NCI-H526 treated with DMSO at 0.1 percent for 48 hours (cell line): ENCODE data around the gene HERC4.

Experiments
- DNase-seq: peaks from one replicate; lab custom pipeline; 2025; lab: John Stamatoyannopoulos, UW

The HERC4 gene

DNA sequence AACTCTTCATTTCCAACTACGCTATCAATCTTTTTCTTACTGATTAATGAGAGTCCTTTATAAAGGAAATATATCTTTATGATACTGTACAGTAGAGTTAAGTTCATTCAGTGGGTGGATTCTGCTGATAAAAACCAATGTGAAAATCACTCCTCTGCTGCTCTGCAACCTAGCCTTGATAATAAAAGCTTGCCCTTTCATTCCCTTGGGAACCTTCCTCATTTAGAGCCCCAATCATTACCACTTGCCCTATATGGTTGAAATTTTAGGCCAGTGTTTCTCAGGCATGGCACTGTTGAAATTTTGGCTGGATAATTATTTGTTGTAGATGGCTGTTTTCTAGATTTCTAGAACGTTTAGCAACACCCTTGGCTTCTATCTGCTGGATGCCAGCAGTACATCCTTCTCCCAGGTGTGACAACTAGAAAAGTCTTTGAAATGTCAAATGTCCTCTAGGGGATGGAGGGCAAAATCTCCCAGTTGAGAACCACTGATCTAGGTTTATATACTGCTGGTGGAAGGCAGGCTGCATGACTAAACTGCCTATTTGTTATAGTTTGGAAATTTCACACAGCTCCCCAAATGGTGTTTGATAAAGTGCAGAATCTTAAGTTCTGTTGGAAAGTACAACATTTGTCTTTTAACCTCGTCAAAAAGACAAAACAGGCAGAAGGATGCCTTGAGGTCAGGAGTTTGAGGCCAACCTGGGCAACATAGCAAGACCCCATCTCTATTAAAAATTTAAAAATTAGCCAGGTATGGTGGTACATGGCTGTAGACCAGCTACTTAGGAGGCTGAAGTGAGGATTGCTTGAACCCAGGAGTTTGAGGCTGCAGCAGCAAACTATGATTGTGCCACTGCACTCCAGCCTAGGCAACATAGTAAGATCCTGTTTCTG, 199.5 kb downstream of the HERC4 start:
- DNase-seq, result no peak
